Epithelial cell of alveolus of lung (primary cell): ENCODE measurements around the gene PBX4. TPM values are rescaled to one million over a fixed set of nuclear protein-coding genes. Genes with fewer than 3 reads are reported as not detected.

ENCODE experiments used
- total RNA-seq: library from RNA; depleted of rRNA; stranded (reverse); fragments of >200 nt; gene quantifications from 2 replicates; pipeline ENCODE4 v1.2.1, GENCODE V29; 2015

PBX4 gene, protein sequence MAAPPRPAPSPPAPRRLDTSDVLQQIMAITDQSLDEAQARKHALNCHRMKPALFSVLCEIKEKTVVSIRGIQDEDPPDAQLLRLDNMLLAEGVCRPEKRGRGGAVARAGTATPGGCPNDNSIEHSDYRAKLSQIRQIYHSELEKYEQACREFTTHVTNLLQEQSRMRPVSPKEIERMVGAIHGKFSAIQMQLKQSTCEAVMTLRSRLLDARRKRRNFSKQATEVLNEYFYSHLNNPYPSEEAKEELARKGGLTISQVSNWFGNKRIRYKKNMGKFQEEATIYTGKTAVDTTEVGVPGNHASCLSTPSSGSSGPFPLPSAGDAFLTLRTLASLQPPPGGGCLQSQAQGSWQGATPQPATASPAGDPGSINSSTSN
- total RNA-seq, result 0.13 and 6.0 TPM in 2 replicates

GRCh38 chr19:19618219-19619051 is at the start of gene PBX4:
PBX4 (minus strand) TSS chr19:19618687; CDS start chr19:19618629, 58 bp downstream.

DNA sequence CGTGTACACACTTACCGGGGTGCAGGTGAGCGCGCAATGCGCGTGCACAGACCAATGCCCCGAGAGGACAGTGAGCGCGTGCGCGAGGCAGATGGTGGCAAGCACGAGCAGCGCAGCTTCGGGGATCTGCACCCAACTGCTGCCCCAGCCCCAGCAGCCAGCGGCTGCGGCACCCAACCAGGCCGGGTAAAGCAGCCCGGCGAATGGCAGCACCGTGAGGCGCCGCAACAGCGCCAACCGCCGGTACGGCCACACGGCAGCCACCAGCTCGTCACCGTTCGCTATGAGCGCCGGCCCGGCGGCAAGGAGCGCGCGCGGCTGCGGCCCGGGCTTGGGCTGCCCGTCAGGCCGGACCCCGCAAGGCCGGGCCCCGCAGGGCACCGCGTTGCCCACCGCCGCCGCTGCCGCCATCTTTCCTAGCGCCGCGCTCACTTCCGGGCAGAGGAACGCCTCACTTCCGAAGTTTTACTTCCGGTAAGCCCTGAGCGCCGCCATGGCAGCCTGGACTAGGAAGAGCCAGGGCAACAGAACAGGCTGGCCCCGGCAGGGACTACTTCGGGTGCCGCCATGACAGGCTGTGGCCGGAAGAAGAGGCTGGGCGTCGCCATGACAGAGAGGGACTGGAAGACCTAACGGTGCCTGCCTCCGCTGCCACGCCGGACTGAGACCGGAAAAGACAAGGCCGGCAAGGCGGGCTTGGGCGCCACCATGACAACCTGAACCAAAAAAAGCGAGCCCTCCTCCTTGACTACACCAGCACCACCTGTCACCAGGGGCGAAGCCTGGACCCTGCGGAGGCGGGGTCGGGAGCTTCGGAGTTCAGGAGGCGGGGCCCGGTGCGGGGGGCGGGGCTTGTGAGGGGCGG is 45.0 kb upstream of the PBX4 start, which contains the start of gene ATP13A1:
Gene ATP13A1 (minus strand): TSS at position 421 of the 865 bp plus-strand sequence. CDS start 10 bp downstream, at position 411.

GRCh38 chr19:19643158-19644053 is 24.9 kb upstream of the PBX4 start, which contains the start of gene GMIP:
GMIP (minus strand) TSS chr19:19643657; CDS start chr19:19643529, 128 bp downstream.

GRCh38 chr19:19627621-19628500 is 9.4 kb upstream of the PBX4 start, which contains the start of gene LPAR2:
LPAR2 (minus strand) TSS chr19:19628220; CDS start chr19:19627275, 945 bp downstream.

DNA sequence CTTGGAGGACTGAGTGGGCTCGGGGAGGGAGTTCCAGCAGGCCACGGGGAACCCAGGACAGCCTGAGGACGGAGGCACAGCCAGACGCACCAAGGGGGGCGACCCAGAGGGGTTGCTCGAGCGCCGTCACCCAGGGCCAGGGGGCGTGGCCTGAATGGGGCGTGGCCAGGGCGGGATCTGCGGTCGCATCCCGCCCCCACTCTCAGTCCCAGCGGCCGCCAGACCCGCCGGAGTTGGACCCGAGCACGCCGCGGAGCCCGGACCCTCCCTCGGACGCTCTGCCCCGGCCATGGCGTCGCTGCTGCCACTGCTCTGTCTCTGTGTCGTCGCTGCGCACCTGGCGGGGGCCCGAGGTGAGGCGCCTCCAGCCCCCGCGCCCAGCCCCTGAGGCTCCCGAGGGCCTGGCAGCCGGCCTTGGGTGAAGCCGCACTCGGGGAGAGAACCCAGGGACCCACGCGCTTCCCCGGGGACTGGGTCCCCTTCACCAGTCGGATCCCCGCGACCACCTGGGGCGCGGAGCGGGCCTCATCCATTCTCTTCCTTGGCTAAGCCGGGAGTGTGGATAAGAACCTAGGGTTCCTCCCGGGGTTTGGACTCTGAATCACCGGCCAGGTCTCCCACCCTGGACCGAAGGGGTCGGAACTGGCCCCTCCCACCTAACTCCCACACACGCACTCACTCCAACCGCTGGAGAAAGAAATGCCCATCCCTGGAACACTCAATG is 80.3 kb downstream of the PBX4 start, which contains the start of gene CILP2:
Gene CILP2 (plus strand): TSS at position 205 of the 724 bp plus-strand sequence. CDS start 85 bp downstream, at position 290.

GRCh38 chr19:19528721-19529490 is 89.6 kb downstream of the PBX4 start, which contains the start of gene YJEFN3:
YJEFN3 (plus strand) TSS chr19:19528911; CDS start chr19:19528933, 22 bp downstream.

DNA sequence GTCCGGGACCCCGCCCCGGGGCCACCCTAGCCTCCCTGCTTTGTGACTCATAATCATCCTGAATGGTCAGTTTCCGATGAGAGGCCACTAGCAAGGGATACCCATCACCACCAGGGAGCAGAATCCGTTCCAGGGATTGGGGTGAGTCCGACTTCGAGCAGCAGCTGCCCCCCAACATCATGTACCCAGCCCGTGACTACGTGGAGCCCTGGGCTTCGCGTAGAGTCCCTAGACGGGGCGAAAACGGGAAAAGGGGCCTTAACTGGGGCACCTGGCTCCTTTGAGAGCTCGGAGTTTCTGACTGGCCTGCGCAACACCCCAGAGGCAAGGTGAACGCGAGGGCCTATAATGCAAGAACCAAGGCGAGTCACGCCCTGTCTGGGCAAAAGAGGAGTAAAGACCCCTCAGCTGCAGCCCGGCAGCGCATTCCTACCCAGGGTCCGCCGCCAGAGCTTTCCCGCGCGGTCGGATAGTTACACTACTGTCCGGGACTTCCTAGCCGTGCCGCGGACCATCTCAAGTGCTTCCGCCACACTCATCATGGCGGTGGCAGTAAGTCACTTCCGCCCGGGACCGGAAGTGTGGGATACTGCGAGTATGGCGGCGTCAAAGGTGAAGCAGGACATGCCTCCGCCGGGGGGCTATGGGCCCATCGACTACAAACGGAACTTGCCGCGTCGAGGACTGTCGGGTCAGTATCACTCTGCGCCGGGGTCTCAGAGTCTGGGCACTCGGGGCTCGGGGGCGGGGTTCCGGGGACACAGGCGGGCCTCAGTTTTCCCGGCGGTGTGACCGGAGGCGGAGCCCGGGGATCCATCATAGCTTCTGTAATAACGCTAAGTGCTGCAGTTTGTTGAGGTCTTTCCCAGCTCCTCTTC is 102.6 kb downstream of the PBX4 start, which contains the start of gene NDUFA13:
Gene NDUFA13 (plus strand): TSS at position 584 of the 878 bp plus-strand sequence. CDS start 14 bp downstream, at position 598.

GRCh38 chr19:19514881-19515641 is 103.4 kb downstream of the PBX4 start, which contains the start of gene TSSK6:
TSSK6 (minus strand) TSS chr19:19515548; CDS start chr19:19515427, 121 bp downstream.

Other genes with a start within 250 kb of the PBX4 start
- gene GATAD2A, start 213.0 kb downstream of the PBX4 start, total RNA-seq, result 27.8 and 61.8 TPM in 2 replicates
- 0.91 and 3.8 TPM in 2 replicates for gene TSSK6, start 103.1 kb downstream of the PBX4 start, total RNA-seq
- gene NDUFA13, start 102.5 kb downstream of the PBX4 start, total RNA-seq, result 34.0 and 218 TPM in 2 replicates
- 0.26 and 2.4 TPM in 2 replicates for gene YJEFN3, start 89.8 kb downstream of the PBX4 start, total RNA-seq
- gene CILP2, start 80.4 kb downstream of the PBX4 start, total RNA-seq, result 0.52 and 6.0 TPM in 2 replicates
- 0.65 and 9.2 TPM in 2 replicates for gene LPAR2, start 9.5 kb upstream of the PBX4 start, total RNA-seq
- 11.6 and 13.8 TPM in 2 replicates for gene GMIP, start 25.0 kb upstream of the PBX4 start, total RNA-seq
- gene ATP13A1, start 45.0 kb upstream of the PBX4 start, total RNA-seq, result 46.9 and 51.2 TPM in 2 replicates
- 2.5 and 4.3 TPM in 2 replicates for gene ZNF101, start 50.2 kb upstream of the PBX4 start, total RNA-seq
- gene ZNF14, start 114.4 kb upstream of the PBX4 start, total RNA-seq, result 1.7 and 2.2 TPM in 2 replicates
- 6.5 and 18.7 TPM in 2 replicates for gene ZNF506, start 203.1 kb upstream of the PBX4 start, total RNA-seq
- gene ZNF253, start 247.2 kb upstream of the PBX4 start, total RNA-seq, result 3.9 and 7.9 TPM in 2 replicates